Liver (tissue), 9 donors: ENCODE data around the gene VPS35. TPM values are rescaled to one million over a fixed set of nuclear protein-coding genes. Genes with fewer than 3 reads are reported as not detected.

Source experiments
- DNase-seq: peaks from one replicate; pipeline ENCODE4 v3.0.0-alpha.2; 2017; ENCODE audit warnings: low spot score
- H3K27ac ChIP-seq, 2 donors: one replicate each; pipeline ENCODE4 v1.7.0; 2013; ENCODE audit warnings: inconsistent platforms in 2 of 2, low read length in 2 of 2, control low read depth in 1 of 2, low read depth in 1 of 2, mild to moderate bottlenecking in 1 of 2
- H3K27me3 ChIP-seq, 4 donors: one replicate each; pipeline versions ENCODE4 v1.6.1 to v1.7.0; 2013; ENCODE audit warnings: low read length in 3 of 4, inconsistent platforms in 1 of 4, mild to moderate bottlenecking in 1 of 4, moderate library complexity in 1 of 4; ENCODE audit not compliant: control insufficient read depth in 4 of 4, insufficient read depth in 4 of 4
- H3K36me3 ChIP-seq, 4 donors: one replicate each; pipeline versions ENCODE4 v1.6.1 to v1.7.0; 2013; ENCODE audit warnings: low read length in 3 of 4, mild to moderate bottlenecking in 3 of 4, low read depth in 1 of 4, moderate library complexity in 1 of 4; ENCODE audit not compliant: control insufficient read depth in 4 of 4, insufficient read depth in 3 of 4
- H3K4me1 ChIP-seq, 4 donors: one replicate each; pipeline versions ENCODE4 v1.6.1 to v1.7.0; 2013; ENCODE audit warnings: low read length in 3 of 4, mild to moderate bottlenecking in 3 of 4, moderate library complexity in 1 of 4; ENCODE audit not compliant: control insufficient read depth in 4 of 4, insufficient read depth in 4 of 4
- H3K4me3 ChIP-seq, 3 donors: one replicate each; pipeline versions ENCODE4 v1.6.1 to v1.7.0; 2013; ENCODE audit warnings: low read length in 3 of 3, control low read depth in 1 of 3, low read depth in 1 of 3, mild to moderate bottlenecking in 1 of 3
- H3K9ac ChIP-seq, 2 donors: one replicate each; pipeline ENCODE4 v1.7.0; 2013; ENCODE audit warnings: low read length in 2 of 2, mild to moderate bottlenecking in 2 of 2, moderate library complexity in 2 of 2, control low read depth in 1 of 2, low read depth in 1 of 2
- H3K9me3 ChIP-seq, 4 donors: one replicate each; pipeline versions ENCODE4 v1.6.1 to v1.7.0; 2013; ENCODE audit warnings: low read length in 3 of 4; ENCODE audit not compliant: control insufficient read depth in 4 of 4
- EGR1 ChIP-seq, 2 donors: IDR thresholded peaks; 2 replicates each; pipeline ENCODE4 v1.6.1; 2016 to 2018; ENCODE audit warnings: antibody characterized with exemption in 2 of 2, low read depth in 2 of 2
- FOXA1 ChIP-seq: IDR thresholded peaks from 2 replicates; pipeline ENCODE4 v1.6.1; 2016; ENCODE audit warnings: antibody characterized with exemption
- FOXA2 ChIP-seq: IDR thresholded peaks from 2 replicates; pipeline ENCODE4 v1.6.1; 2016; ENCODE audit warnings: antibody characterized with exemption
- GABPA ChIP-seq, 2 donors: IDR thresholded peaks in 1 of 2; conservative IDR thresholded peaks in 1 of 2; 2 replicates each; pipeline ENCODE4 v1.6.1; 2016; ENCODE audit warnings: antibody characterized with exemption in 2 of 2, mild to moderate bottlenecking in 1 of 2, moderate library complexity in 1 of 2
- HNF4A ChIP-seq, 2 donors: conservative IDR thresholded peaks; 2 replicates each; pipeline ENCODE4 v1.6.1; 2016; ENCODE audit warnings: antibody characterized with exemption in 2 of 2, mild to moderate bottlenecking in 2 of 2
- HNF4G ChIP-seq: IDR thresholded peaks from 2 replicates; pipeline ENCODE4 v1.6.1; 2016; ENCODE audit warnings: antibody characterized with exemption
- JUND ChIP-seq, 2 donors: IDR thresholded peaks; 2 replicates each; pipeline ENCODE4 v1.6.1; 2016; ENCODE audit warnings: antibody characterized with exemption in 2 of 2
- NR2F2 ChIP-seq: IDR thresholded peaks from 2 replicates; pipeline ENCODE4 v1.6.1; 2016; ENCODE audit warnings: antibody characterized with exemption
- RAD21 ChIP-seq, 2 donors: IDR thresholded peaks; 2 replicates each; pipeline ENCODE4 v1.6.1; 2016; ENCODE audit warnings: antibody characterized with exemption in 2 of 2, mild to moderate bottlenecking in 2 of 2
- RXRA ChIP-seq, 2 donors: IDR thresholded peaks; 2 replicates each; pipeline ENCODE4 v1.6.1; 2017 to 2018; ENCODE audit warnings: antibody characterized with exemption in 2 of 2, mild to moderate bottlenecking in 1 of 2
- SP1 ChIP-seq: IDR thresholded peaks from 2 replicates; pipeline ENCODE4 v1.6.1; 2018; ENCODE audit warnings: antibody characterized with exemption, mild to moderate bottlenecking
- TAF1 ChIP-seq: conservative IDR thresholded peaks from 2 replicates; pipeline ENCODE4 v1.6.1; 2016; ENCODE audit warnings: antibody characterized with exemption, mild to moderate bottlenecking
- YY1 ChIP-seq: IDR thresholded peaks from 2 replicates; pipeline ENCODE4 v1.6.1; 2016; ENCODE audit warnings: antibody characterized with exemption, mild to moderate bottlenecking
- WGBS: extraction: QIAGEN DNeasy Blood & Tissue Kit; methylation state at CpG from one replicate; pipeline ENCODE4 v1.1.7; 2013; 5-methylcytosine and 5-hydroxymethylcytosine counted together
- polyA plus RNA-seq, 2 donors: library from polyadenylated mRNA; stranded (reverse) in 1 of 2; unstranded in 1 of 2; fragments of 200-250 nt in 1 of 2; fragments of >200 nt in 1 of 2; fragmentation: Nextera tagmentation in 1 of 2; extraction: Ambion mirVana in 1 of 2; gene quantifications; one replicate each; pipeline versions ENCODE4 v1.2.1 to v1.2.3, GENCODE V29; 2013 to 2015
- total RNA-seq, 2 donors: library from RNA; depleted of rRNA; stranded (reverse); fragments of >200 nt; gene quantifications; one replicate each; pipeline ENCODE4 v1.2.3, GENCODE V29; 2014
- TF ChIP-seq, protein P1 (sequence below): IDR thresholded peaks from 2 replicates; pipeline ENCODE4 v1.6.1; 2016; ENCODE audit warnings: antibody characterized with exemption
- TF ChIP-seq, protein P2 (sequence below): fragments of 150-350 bp; IDR thresholded peaks from 2 replicates; pipeline ENCODE4 v1.5.1; 2017; ENCODE audit warnings: improper control_type of control experiment, low read depth, low read length; ENCODE audit not compliant: missing input control
- TF ChIP-seq, protein P3 (sequence below): IDR thresholded peaks from 2 replicates; pipeline ENCODE4 v1.6.1; 2016; ENCODE audit warnings: antibody characterized with exemption
- TF ChIP-seq, protein P4 (sequence below): IDR thresholded peaks from 2 replicates; pipeline ENCODE4 v1.6.1; 2016; ENCODE audit warnings: antibody characterized with exemption
- TF ChIP-seq, protein P5 (sequence below): IDR thresholded peaks from 2 replicates; pipeline ENCODE4 v1.6.1; 2016; ENCODE audit warnings: antibody characterized with exemption, mild to moderate bottlenecking
- donor health status: healthy.
- donor health status: healthy.
- donor health status: healthy.
- donor health status: healthy.
- donor health status: healthy.

The VPS35 gene
- total and polyA plus RNA-seq, 4 donors = 10.5 to 52.7 (median 23.6) TPM

DNA sequence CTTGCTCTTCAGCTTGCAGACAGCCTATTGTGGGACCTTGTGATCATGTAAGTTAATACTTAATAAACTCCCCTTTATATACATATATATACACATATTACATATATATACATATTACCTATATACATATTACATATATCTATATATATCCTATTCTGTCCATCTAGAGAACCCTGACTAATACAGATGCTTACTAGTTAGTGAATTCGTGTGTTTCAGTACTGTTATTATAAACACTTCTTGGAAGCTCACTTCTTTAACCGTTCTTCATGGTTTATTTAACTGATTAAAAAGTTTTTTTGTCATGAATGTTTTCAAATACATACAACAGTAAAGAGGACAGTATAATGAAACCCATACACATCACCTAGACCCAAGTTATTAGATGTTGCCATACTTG, 13.1 kb upstream of the VPS35 start:
- no peak overlapping the region for H3K27ac ChIP-seq
- H3K4me3 ChIP-seq = no peak overlapping the region
- TF ChIP-seq FOXA1 (no peak), EGR1 (IDR thresholded peaks at IDR 0.05; ENCODE audit: low read depth in 2 of 2) (no peak), HNF4G (no peak), HNF4A (conservative IDR thresholded peaks at IDR 0.05) (no peak), GABPA (IDR thresholded peaks at IDR 0.05 in 1 of 2, conservative IDR thresholded peaks at IDR 0.05 in 1 of 2) (no peak), YY1 (no peak), JUND (IDR thresholded peaks at IDR 0.05) (no peak), RXRA (IDR thresholded peaks at IDR 0.05) (no peak), RAD21 (IDR thresholded peaks at IDR 0.05) (no peak), SP1 (no peak), FOXA2 (no peak), TAF1 (no peak), NR2F2 (no peak)
- TF ChIP-seq, protein P1, sequence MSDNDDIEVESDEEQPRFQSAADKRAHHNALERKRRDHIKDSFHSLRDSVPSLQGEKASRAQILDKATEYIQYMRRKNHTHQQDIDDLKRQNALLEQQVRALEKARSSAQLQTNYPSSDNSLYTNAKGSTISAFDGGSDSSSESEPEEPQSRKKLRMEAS = no peak
- TF ChIP-seq, protein P2, sequence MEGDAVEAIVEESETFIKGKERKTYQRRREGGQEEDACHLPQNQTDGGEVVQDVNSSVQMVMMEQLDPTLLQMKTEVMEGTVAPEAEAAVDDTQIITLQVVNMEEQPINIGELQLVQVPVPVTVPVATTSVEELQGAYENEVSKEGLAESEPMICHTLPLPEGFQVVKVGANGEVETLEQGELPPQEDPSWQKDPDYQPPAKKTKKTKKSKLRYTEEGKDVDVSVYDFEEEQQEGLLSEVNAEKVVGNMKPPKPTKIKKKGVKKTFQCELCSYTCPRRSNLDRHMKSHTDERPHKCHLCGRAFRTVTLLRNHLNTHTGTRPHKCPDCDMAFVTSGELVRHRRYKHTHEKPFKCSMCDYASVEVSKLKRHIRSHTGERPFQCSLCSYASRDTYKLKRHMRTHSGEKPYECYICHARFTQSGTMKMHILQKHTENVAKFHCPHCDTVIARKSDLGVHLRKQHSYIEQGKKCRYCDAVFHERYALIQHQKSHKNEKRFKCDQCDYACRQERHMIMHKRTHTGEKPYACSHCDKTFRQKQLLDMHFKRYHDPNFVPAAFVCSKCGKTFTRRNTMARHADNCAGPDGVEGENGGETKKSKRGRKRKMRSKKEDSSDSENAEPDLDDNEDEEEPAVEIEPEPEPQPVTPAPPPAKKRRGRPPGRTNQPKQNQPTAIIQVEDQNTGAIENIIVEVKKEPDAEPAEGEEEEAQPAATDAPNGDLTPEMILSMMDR = no peak
- TF ChIP-seq, protein P3, sequence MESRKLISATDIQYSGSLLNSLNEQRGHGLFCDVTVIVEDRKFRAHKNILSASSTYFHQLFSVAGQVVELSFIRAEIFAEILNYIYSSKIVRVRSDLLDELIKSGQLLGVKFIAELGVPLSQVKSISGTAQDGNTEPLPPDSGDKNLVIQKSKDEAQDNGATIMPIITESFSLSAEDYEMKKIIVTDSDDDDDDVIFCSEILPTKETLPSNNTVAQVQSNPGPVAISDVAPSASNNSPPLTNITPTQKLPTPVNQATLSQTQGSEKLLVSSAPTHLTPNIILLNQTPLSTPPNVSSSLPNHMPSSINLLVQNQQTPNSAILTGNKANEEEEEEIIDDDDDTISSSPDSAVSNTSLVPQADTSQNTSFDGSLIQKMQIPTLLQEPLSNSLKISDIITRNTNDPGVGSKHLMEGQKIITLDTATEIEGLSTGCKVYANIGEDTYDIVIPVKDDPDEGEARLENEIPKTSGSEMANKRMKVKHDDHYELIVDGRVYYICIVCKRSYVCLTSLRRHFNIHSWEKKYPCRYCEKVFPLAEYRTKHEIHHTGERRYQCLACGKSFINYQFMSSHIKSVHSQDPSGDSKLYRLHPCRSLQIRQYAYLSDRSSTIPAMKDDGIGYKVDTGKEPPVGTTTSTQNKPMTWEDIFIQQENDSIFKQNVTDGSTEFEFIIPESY = no peak
- TF ChIP-seq, protein P4, sequence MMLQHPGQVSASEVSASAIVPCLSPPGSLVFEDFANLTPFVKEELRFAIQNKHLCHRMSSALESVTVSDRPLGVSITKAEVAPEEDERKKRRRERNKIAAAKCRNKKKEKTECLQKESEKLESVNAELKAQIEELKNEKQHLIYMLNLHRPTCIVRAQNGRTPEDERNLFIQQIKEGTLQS = no peak
- TF ChIP-seq, protein P5, sequence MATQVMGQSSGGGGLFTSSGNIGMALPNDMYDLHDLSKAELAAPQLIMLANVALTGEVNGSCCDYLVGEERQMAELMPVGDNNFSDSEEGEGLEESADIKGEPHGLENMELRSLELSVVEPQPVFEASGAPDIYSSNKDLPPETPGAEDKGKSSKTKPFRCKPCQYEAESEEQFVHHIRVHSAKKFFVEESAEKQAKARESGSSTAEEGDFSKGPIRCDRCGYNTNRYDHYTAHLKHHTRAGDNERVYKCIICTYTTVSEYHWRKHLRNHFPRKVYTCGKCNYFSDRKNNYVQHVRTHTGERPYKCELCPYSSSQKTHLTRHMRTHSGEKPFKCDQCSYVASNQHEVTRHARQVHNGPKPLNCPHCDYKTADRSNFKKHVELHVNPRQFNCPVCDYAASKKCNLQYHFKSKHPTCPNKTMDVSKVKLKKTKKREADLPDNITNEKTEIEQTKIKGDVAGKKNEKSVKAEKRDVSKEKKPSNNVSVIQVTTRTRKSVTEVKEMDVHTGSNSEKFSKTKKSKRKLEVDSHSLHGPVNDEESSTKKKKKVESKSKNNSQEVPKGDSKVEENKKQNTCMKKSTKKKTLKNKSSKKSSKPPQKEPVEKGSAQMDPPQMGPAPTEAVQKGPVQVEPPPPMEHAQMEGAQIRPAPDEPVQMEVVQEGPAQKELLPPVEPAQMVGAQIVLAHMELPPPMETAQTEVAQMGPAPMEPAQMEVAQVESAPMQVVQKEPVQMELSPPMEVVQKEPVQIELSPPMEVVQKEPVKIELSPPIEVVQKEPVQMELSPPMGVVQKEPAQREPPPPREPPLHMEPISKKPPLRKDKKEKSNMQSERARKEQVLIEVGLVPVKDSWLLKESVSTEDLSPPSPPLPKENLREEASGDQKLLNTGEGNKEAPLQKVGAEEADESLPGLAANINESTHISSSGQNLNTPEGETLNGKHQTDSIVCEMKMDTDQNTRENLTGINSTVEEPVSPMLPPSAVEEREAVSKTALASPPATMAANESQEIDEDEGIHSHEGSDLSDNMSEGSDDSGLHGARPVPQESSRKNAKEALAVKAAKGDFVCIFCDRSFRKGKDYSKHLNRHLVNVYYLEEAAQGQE = no peak
- H3K4me1 ChIP-seq = no peaks in the 10 kb centered on the region
- no peak overlapping the region for H3K9ac ChIP-seq
- no peaks in the 10 kb centered on the region for H3K36me3 ChIP-seq
- DNase-seq = no peak
- H3K9me3 ChIP-seq = no peaks in the 10 kb centered on the region
- H3K27me3 ChIP-seq = no peaks in the 10 kb centered on the region
- WGBS = 85% methylated on average over 2 of the region's 2 CpGs

DNA sequence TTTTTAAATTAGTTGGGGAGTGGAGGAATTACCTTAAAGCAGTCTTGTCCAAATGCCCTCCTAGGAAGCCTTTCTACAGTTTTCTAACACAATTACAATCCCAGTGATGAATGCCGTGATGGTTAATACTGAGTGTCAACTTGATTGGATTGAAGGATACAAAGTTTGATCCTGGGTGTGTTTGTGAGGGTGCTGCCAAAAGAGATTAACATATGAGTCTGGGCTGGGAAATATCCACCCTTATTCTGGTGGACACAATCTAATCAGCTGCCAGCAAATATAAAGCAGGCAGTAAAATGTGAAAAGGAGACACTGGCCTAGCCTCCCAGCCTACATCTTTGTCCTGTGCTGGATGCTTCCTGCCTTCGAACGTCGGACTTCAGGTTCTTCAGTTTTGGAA, 12.6 kb upstream of the VPS35 start:
- Histone ChIP-seq H3K4me1 (no peaks in the 10 kb centered on the region), H3K27me3 (no peaks in the 10 kb centered on the region), H3K9ac (no peak overlapping the region), H3K9me3 (no peaks in the 10 kb centered on the region), H3K27ac (no peak overlapping the region), H3K36me3 (no peaks in the 10 kb centered on the region), H3K4me3 (no peak overlapping the region)
- no peak for DNase-seq
- TF ChIP-seq JUND (IDR thresholded peaks at IDR 0.05) = no peak
- no peak for TF ChIP-seq EGR1 (IDR thresholded peaks at IDR 0.05; ENCODE audit: low read depth in 2 of 2)
- TF ChIP-seq YY1 = no peak
- TF ChIP-seq, protein P4 = no peak
- 94% methylated on average over 4 of the region's 4 CpGs for WGBS
